Measurements from ENCODE around the gene VWA5B1. TPM values are rescaled to one million over a fixed set of nuclear protein-coding genes. Genes with fewer than 3 reads are reported as not detected.

VWA5B1 gene
- total RNA-seq, 1 experiment from 2014 or later = not detected

- Histone ChIP-seq H3K79me2 (ENCODE audit: low read length) (no peaks in the 10 kb centered on the region), H4K20me1 (ENCODE audit: low read length) (no peaks in the 10 kb centered on the region), H3K27me3 (ENCODE audit: low read length) (no peaks in the 10 kb centered on the region), H3K4me2 (ENCODE audit: low read length) (no peak overlapping the region), H3K4me1 (ENCODE audit: insufficient read depth, low read length) (no peaks in the 10 kb centered on the region), H3K9me3 (ENCODE audit: low read length) (no peaks in the 10 kb centered on the region), H3K9me2 (replicated peaks; ENCODE audit: low read length) (no peaks in the 10 kb centered on the region), H3K27ac (ENCODE audit: low read length) (no peak overlapping the region), H3K4me3 (ENCODE audit: low read length) (no peak overlapping the region), H2AFZ (ENCODE audit: low read length) (no peak overlapping the region), H3K9ac (ENCODE audit: low read length) (no peak overlapping the region), H3F3A (ENCODE audit: low read length, unreplicated experiment) (no peaks in the 10 kb centered on the region), H3K36me3 (ENCODE audit: low read depth, low read length) (no peaks in the 10 kb centered on the region)
- BruUV-seq (replicated peaks) = no TSS peak
- ATAC-seq (no peak), DNase-seq (no peak)
- intact Hi-C loops (cut with micrococcal nuclease) = no loop called here
- ChIA-PET POLR2A (ENCODE audit: unreplicated experiment) (no interaction called here), CTCF (no interaction called here)
- TF ChIP-seq EZH2phosphoT487 (IDR thresholded peaks at IDR 0.05; ENCODE audit: borderline replicate concordance, low read length) = no peak
- TF ChIP-seq EZH2 (IDR thresholded peaks at IDR 0.05; ENCODE audit: low read length, unreplicated experiment) = no peak
- TF ChIP-seq, protein P1, sequence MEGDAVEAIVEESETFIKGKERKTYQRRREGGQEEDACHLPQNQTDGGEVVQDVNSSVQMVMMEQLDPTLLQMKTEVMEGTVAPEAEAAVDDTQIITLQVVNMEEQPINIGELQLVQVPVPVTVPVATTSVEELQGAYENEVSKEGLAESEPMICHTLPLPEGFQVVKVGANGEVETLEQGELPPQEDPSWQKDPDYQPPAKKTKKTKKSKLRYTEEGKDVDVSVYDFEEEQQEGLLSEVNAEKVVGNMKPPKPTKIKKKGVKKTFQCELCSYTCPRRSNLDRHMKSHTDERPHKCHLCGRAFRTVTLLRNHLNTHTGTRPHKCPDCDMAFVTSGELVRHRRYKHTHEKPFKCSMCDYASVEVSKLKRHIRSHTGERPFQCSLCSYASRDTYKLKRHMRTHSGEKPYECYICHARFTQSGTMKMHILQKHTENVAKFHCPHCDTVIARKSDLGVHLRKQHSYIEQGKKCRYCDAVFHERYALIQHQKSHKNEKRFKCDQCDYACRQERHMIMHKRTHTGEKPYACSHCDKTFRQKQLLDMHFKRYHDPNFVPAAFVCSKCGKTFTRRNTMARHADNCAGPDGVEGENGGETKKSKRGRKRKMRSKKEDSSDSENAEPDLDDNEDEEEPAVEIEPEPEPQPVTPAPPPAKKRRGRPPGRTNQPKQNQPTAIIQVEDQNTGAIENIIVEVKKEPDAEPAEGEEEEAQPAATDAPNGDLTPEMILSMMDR (conservative IDR thresholded peaks at IDR 0.05; ENCODE audit: low read depth, low read length) = no peak
These were observed 30.0 kb downstream of the VWA5B1 start for GRCh38 chr1:20320704-20321103.

DNA sequence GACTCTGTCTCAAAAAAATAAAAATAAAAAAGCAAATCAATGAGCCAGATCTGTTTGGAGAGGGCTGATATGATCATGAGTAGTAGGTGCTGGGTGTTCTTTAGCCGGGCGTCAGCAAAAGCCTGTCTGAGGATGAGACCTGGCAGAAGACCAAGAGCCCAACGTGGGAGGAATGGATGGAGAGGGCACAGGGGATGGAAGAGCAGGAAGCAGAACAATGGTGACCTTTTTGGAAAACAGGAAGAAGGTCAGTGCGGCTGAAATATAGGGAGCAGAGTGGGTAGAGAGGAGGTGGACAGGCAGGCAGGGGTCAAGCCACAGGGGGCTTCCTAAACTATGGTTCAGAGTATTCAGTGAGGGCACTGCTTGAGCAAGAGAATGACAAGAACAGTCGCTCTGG, 30.9 kb downstream of the VWA5B1 start:
- no peaks in the 10 kb centered on the region for H3F3A ChIP-seq (ENCODE audit: low read length, unreplicated experiment)
- no peaks in the 10 kb centered on the region for H3K27me3 ChIP-seq (ENCODE audit: low read length)
- ATAC-seq (no peak), DNase-seq (no peak)
- POLR2A ChIA-PET (ENCODE audit: unreplicated experiment) = no interaction called here
- no peaks in the 10 kb centered on the region for H3K9me2 ChIP-seq (replicated peaks; ENCODE audit: low read length)
- no peak overlapping the region for H3K27ac ChIP-seq (ENCODE audit: low read length)
- H2AFZ ChIP-seq (ENCODE audit: low read length) = no peak overlapping the region
- CTCF ChIA-PET = no interaction called here
- H4K20me1 ChIP-seq (ENCODE audit: low read length) = no peaks in the 10 kb centered on the region
- intact Hi-C loops (cut with micrococcal nuclease) = no loop called here
- H3K9ac ChIP-seq (ENCODE audit: low read length) = no peak overlapping the region
- no peak overlapping the region for H3K4me2 ChIP-seq (ENCODE audit: low read length)
- H3K4me1 ChIP-seq (ENCODE audit: insufficient read depth, low read length) = no peaks in the 10 kb centered on the region
- no peaks in the 10 kb centered on the region for H3K79me2 ChIP-seq (ENCODE audit: low read length)
- no TSS peak for BruUV-seq (replicated peaks)
- TF ChIP-seq, protein P1 (conservative IDR thresholded peaks at IDR 0.05; ENCODE audit: low read depth, low read length) = no peak
- TF ChIP-seq EZH2phosphoT487 (IDR thresholded peaks at IDR 0.05; ENCODE audit: borderline replicate concordance, low read length) (no peak), EZH2 (IDR thresholded peaks at IDR 0.05; ENCODE audit: low read length, unreplicated experiment) (no peak)
- H3K9me3 ChIP-seq (ENCODE audit: low read length) = no peaks in the 10 kb centered on the region
- no peaks in the 10 kb centered on the region for H3K36me3 ChIP-seq (ENCODE audit: low read depth, low read length)
- H3K4me3 ChIP-seq (ENCODE audit: low read length) = no peak overlapping the region

DNA sequence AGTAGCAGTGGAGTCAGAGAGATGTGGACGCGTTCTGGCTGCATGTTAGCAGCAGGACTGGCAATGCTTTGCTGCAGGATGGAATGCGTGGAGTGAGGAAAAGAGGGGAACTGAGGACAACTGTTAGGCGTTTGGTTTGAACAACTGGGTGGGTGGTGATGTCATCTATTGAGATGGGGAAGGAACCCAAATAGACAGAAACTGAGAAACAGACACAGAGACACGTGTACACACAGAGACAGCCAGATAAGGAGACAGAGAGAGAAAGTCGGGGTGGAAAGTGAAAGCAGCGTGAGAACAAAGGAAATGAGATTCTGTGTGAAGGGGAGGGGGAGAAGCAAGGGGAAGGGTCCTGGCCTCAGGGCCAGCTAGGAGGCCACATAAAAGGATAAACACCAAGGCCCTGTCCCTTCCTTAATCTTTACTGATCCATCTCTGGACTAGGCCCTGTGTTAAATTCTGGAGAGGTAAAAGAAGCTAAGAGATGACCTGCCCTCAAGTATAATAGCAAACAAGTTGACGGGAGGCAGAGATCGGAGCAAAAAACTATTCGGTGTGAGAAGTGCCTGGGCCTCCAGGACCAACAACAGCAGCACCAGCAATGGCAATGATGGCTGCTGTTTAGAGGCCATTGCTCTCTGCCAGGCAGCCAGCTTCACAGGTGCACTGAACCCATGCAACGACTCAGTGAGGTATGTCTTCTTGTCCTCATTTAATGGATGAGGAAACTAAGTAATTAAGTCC, 31.6 kb downstream of the VWA5B1 start:
- Histone ChIP-seq H3K4me2 (ENCODE audit: low read length) (no peak overlapping the region), H3K79me2 (ENCODE audit: low read length) (no peaks in the 10 kb centered on the region), H3F3A (ENCODE audit: low read length, unreplicated experiment) (no peaks in the 10 kb centered on the region), H4K20me1 (ENCODE audit: low read length) (no peaks in the 10 kb centered on the region), H2AFZ (ENCODE audit: low read length) (no peak overlapping the region), H3K4me1 (ENCODE audit: insufficient read depth, low read length) (no peaks in the 10 kb centered on the region), H3K27me3 (ENCODE audit: low read length) (no peaks in the 10 kb centered on the region), H3K27ac (ENCODE audit: low read length) (no peak overlapping the region), H3K4me3 (ENCODE audit: low read length) (no peak overlapping the region), H3K9me3 (ENCODE audit: low read length) (no peaks in the 10 kb centered on the region), H3K9me2 (replicated peaks; ENCODE audit: low read length) (no peaks in the 10 kb centered on the region), H3K9ac (ENCODE audit: low read length) (no peak overlapping the region), H3K36me3 (ENCODE audit: low read depth, low read length) (no peaks in the 10 kb centered on the region)
- no TSS peak for BruUV-seq (replicated peaks)
- ChIA-PET CTCF (no interaction called here), POLR2A (ENCODE audit: unreplicated experiment) (no interaction called here)
- TF ChIP-seq, protein P1 (conservative IDR thresholded peaks at IDR 0.05; ENCODE audit: low read depth, low read length) = no peak
- TF ChIP-seq EZH2 (IDR thresholded peaks at IDR 0.05; ENCODE audit: low read length, unreplicated experiment) = no peak
- no peak for TF ChIP-seq EZH2phosphoT487 (IDR thresholded peaks at IDR 0.05; ENCODE audit: borderline replicate concordance, low read length)
- intact Hi-C loops (cut with micrococcal nuclease) = no loop called here
- no peak for DNase-seq
- ATAC-seq = no peak

All from PC-3 (cell line).